Fibroblast of villous mesenchyme (primary cell): Measurements from ENCODE around the gene NAA20. TPM values are rescaled to one million over a fixed set of nuclear protein-coding genes. Genes with fewer than 3 reads are reported as not detected.

Source experiments
- DNase-seq: peaks from one replicate; pipeline ENCODE4 v3.0.0-alpha.2; 2010; ENCODE audit warnings: low read depth
- H3K4me3 ChIP-seq: 2 replicates; pipeline ENCODE4 v1.5.1; 2011; ENCODE audit warnings: low read depth, mild to moderate bottlenecking, low read length
- CTCF ChIP-seq: IDR thresholded peaks from 2 replicates; pipeline ENCODE4 v1.5.1; 2012; ENCODE audit warnings: low read depth, mild to moderate bottlenecking, low read length; ENCODE audit not compliant: insufficient read depth
- total RNA-seq: library from RNA; depleted of rRNA; stranded (reverse); fragments of >200 nt; gene quantifications from 2 replicates; pipeline ENCODE4 v1.2.3, GENCODE V29; 2012

Gene NAA20
- total RNA-seq, 1 donor, result 41.5 TPM

- TF ChIP-seq CTCF, result no peak
- no peak for DNase-seq
- H3K4me3 ChIP-seq, result no peak overlapping the region
Measured at GRCh38 chr20:19990850-19991249, 26.3 kb upstream of the NAA20 start.

- no peak for TF ChIP-seq CTCF
- DNase-seq, result no peak
- H3K4me3 ChIP-seq, result no peak overlapping the region
Measured at GRCh38 chr20:19991308-19991707, 25.9 kb upstream of the NAA20 start.

GRCh38 chr20:19991854-19992253, 25.3 kb upstream of the NAA20 start:
- no peak overlapping the region for H3K4me3 ChIP-seq
- no peak for DNase-seq
- TF ChIP-seq CTCF, result no peak

GRCh38 chr20:19992996-19993908, 23.9 kb upstream of the NAA20 start:
- no peak for TF ChIP-seq CTCF
- DNase-seq, result peak; percentile 94
- H3K4me3 ChIP-seq, result peak overlapping the region; percentile 33

- DNase-seq, result peak; percentile 53
- no peak overlapping the region for H3K4me3 ChIP-seq
- TF ChIP-seq CTCF, result no peak
Measured at GRCh38 chr20:19993958-19994669, 23.0 kb upstream of the NAA20 start.

- H3K4me3 ChIP-seq, result no peak overlapping the region
- DNase-seq, result peak; percentile 69
- TF ChIP-seq CTCF, result peak; percentile 74
Measured at GRCh38 chr20:19995220-19995863, 21.8 kb upstream of the NAA20 start.
